IMR-90 (cell line): ENCODE measurements around the gene S1PR1.

Experiments
- CEBPB ChIP-seq: IDR thresholded peaks from 2 replicates; pipeline ENCODE4 v1.6.1; 2012; ENCODE audit warnings: low read depth, low read length, improper control_type of control experiment
- CHD1 ChIP-seq: IDR thresholded peaks from 2 replicates; pipeline ENCODE4 v1.6.1; 2012; ENCODE audit warnings: low read depth, low read length, improper control_type of control experiment
- FOS ChIP-seq: fragments of 150-350 bp; IDR thresholded peaks from 2 replicates; pipeline ENCODE4 v1.6.1; 2016; ENCODE audit warnings: low read depth, low read length
- MAFK ChIP-seq: IDR thresholded peaks from 2 replicates; pipeline ENCODE4 v1.6.1; 2012; ENCODE audit warnings: low read depth, low read length, improper control_type of control experiment
- MAZ ChIP-seq: IDR thresholded peaks from 2 replicates; pipeline ENCODE4 v1.6.1; 2012; ENCODE audit warnings: low read depth, mild to moderate bottlenecking, low read length, improper control_type of control experiment, moderate library complexity, borderline replicate concordance
- MXI1 ChIP-seq: IDR thresholded peaks from 2 replicates; pipeline ENCODE4 v1.6.1; 2012; ENCODE audit warnings: low read depth, mild to moderate bottlenecking, low read length, moderate library complexity, borderline replicate concordance
- POLR2A ChIP-seq: IDR thresholded peaks from 2 replicates; pipeline ENCODE4 v1.6.1; 2012; ENCODE audit warnings: mild to moderate bottlenecking, low read depth, low read length
- RAD21 ChIP-seq: IDR thresholded peaks from 2 replicates; pipeline ENCODE4 v1.6.1; 2012; ENCODE audit warnings: low read length, improper control_type of control experiment
- RCOR1 ChIP-seq: IDR thresholded peaks from 2 replicates; pipeline ENCODE4 v1.6.1; 2012; ENCODE audit warnings: mild to moderate bottlenecking, low read length, improper control_type of control experiment; ENCODE audit not compliant: insufficient replicate concordance
- RFX5 ChIP-seq: IDR thresholded peaks from 2 replicates; pipeline ENCODE4 v1.8.0; 2012; ENCODE audit warnings: low read depth, mild to moderate bottlenecking, low read length, moderate library complexity
- SMC3 ChIP-seq: fragments of 150-350 bp; IDR thresholded peaks from 2 replicates; pipeline ENCODE4 v1.6.1; 2016; ENCODE audit warnings: low read depth, mild to moderate bottlenecking, antibody characterized with exemption, low read length, moderate library complexity
- TF ChIP-seq, protein P1 (sequence below): fragments of 150-350 bp; IDR thresholded peaks from 2 replicates; pipeline ENCODE4 v1.6.1; 2017; ENCODE audit warnings: mild to moderate bottlenecking, antibody characterized with exemption, low read length, low read depth
- TF ChIP-seq, protein P2 (sequence below): conservative IDR thresholded peaks from 2 replicates; pipeline ENCODE4 v1.5.1; 2012; ENCODE audit warnings: mild to moderate bottlenecking, low read depth, low read length, improper control_type of control experiment

DNA sequence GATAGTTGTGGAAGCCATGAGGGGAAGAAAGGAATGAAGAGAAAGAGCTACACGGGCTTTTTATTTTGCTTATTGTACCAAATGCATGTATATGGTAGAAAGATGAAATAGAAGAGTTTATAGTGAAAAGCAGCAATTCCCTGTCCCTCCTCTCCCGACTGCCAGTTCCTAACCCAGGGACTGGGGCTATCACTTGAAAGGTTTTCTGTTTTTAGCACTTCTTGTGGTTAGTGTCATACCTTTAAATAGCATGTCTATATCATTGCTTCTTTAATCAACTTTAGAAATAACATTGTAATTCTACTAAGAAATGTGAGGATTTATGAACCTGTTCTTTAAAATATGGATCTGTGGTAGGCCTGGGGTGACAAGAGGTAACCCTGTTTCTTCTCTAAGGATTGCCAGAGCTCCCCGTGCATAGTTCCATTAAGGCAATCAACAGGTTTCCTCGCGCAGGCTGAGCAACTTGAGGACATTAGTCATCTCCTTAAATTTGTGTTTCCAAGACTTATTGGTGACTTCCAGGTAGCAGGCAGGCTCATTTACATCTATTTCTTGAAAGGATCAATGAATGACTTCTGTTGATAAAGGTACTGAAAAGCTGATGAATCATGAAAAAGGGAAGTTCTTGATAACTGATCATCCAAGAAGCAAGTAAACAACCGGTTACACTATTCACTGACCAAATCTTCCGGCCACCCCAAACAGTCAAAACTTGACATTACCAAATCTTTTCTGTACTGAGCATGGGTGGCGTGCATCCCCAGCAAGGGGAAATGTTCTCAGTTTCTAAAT is 37.8 kb upstream of the S1PR1 start:
- TF ChIP-seq POLR2A, result no peak
- no peak for TF ChIP-seq RCOR1
- TF ChIP-seq, protein P1, sequence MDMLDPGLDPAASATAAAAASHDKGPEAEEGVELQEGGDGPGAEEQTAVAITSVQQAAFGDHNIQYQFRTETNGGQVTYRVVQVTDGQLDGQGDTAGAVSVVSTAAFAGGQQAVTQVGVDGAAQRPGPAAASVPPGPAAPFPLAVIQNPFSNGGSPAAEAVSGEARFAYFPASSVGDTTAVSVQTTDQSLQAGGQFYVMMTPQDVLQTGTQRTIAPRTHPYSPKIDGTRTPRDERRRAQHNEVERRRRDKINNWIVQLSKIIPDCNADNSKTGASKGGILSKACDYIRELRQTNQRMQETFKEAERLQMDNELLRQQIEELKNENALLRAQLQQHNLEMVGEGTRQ, result no peak
- TF ChIP-seq, protein P2, sequence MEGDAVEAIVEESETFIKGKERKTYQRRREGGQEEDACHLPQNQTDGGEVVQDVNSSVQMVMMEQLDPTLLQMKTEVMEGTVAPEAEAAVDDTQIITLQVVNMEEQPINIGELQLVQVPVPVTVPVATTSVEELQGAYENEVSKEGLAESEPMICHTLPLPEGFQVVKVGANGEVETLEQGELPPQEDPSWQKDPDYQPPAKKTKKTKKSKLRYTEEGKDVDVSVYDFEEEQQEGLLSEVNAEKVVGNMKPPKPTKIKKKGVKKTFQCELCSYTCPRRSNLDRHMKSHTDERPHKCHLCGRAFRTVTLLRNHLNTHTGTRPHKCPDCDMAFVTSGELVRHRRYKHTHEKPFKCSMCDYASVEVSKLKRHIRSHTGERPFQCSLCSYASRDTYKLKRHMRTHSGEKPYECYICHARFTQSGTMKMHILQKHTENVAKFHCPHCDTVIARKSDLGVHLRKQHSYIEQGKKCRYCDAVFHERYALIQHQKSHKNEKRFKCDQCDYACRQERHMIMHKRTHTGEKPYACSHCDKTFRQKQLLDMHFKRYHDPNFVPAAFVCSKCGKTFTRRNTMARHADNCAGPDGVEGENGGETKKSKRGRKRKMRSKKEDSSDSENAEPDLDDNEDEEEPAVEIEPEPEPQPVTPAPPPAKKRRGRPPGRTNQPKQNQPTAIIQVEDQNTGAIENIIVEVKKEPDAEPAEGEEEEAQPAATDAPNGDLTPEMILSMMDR, result no peak
- no peak for TF ChIP-seq MAFK
- no peak for TF ChIP-seq CEBPB
- no peak for TF ChIP-seq MXI1
- TF ChIP-seq RFX5, result no peak
- no peak for TF ChIP-seq SMC3
- TF ChIP-seq FOS, result no peak
- no peak for TF ChIP-seq RAD21
- no peak for TF ChIP-seq MAZ
- TF ChIP-seq CHD1, result no peak
